ENCODE data around the gene DHPS. TPM values are rescaled to one million over a fixed set of nuclear protein-coding genes. Genes with fewer than 3 reads are reported as not detected.

DHPS gene
- total and polyA plus RNA-seq, 2 of the 13 experiments (the other 11 are each of a cell fraction or from before 2014, with no cell fraction given): 43.3 to 84.3 TPM

GRCh38 chr19:12696366-12697335, 15.0 kb upstream of the DHPS start, which contains the start of gene FBXW9 (continued):
- peak; percentile 74; the same call in 1 of the 2 replicates for TF ChIP-seq ZNF563 (CRISPR knock-in tag; IDR thresholded peaks at IDR 0.05)
- TF ChIP-seq ETS1 (CRISPR knock-in tag; IDR thresholded peaks at IDR 0.05): no peak
- TF ChIP-seq ZNF709 (CRISPR knock-in tag; IDR thresholded peaks at IDR 0.05): no peak
- peak; percentile 82 for TF ChIP-seq ZFX (CRISPR knock-in tag; IDR thresholded peaks at IDR 0.05; ENCODE audit: low read depth)
- TF ChIP-seq PAX8 (CRISPR knock-in tag; IDR thresholded peaks at IDR 0.05; ENCODE audit: borderline replicate concordance): no peak
- no peak for TF ChIP-seq ATF7 (IDR thresholded peaks at IDR 0.05)
- no peak for TF ChIP-seq ATF7 (CRISPR knock-in tag; IDR thresholded peaks at IDR 0.05)
- peak; percentile 42; the same call in 1 of the 2 replicates for TF ChIP-seq ZNF335 (CRISPR knock-in tag; IDR thresholded peaks at IDR 0.05)
- no peak for TF ChIP-seq PBX3 (CRISPR knock-in tag; IDR thresholded peaks at IDR 0.05; ENCODE audit: borderline replicate concordance)
- TF ChIP-seq ATF4 (CRISPR knock-in tag; IDR thresholded peaks at IDR 0.05): no peak
- no peak for TF ChIP-seq LCORL (IDR thresholded peaks at IDR 0.05)
- TF ChIP-seq LCORL (CRISPR knock-in tag; IDR thresholded peaks at IDR 0.05): 0 out of 2 replicates have a peak, but pooled peaks have one; percentile 22
- peak; percentile 69; the same call in 1 of the 2 replicates for TF ChIP-seq ATF2 (CRISPR knock-in tag; IDR thresholded peaks at IDR 0.05)
- TF ChIP-seq MXD4 (CRISPR knock-in tag; IDR thresholded peaks at IDR 0.05): peak; percentile 87
- TF ChIP-seq SNAI1 (CRISPR knock-in tag; IDR thresholded peaks at IDR 0.05; ENCODE audit: borderline replicate concordance): 0 out of 2 replicates have a peak, but pooled peaks have one; percentile 41
- no peak for TF ChIP-seq ZSCAN29 (CRISPR knock-in tag; conservative IDR thresholded peaks at IDR 0.05)
- TF ChIP-seq ZBTB39 (CRISPR knock-in tag; IDR thresholded peaks at IDR 0.05): no peak
- no peak for TF ChIP-seq ATF5 (CRISPR knock-in tag; IDR thresholded peaks at IDR 0.05; ENCODE audit: low read depth)
- TF ChIP-seq ZNF607 (CRISPR knock-in tag; IDR thresholded peaks at IDR 0.05; ENCODE audit: borderline replicate concordance): peak; percentile 80; the same call in 1 of the 2 replicates
- peak; percentile 33; the same call in 1 of the 2 replicates for TF ChIP-seq ZMYM3 (CRISPR knock-in tag; IDR thresholded peaks at IDR 0.05)
- peak; percentile 73 for TF ChIP-seq MIXL1 (CRISPR knock-in tag; IDR thresholded peaks at IDR 0.05)
- TF ChIP-seq FOXK2 (IDR thresholded peaks at IDR 0.05): no peak
